Lower leg skin (tissue), 4 donors: ENCODE results near the gene SUMO2. TPM values are rescaled to one million over a fixed set of nuclear protein-coding genes. Genes with fewer than 3 reads are reported as not detected.
"Not testable (repeated sequence)": the region's sequence is repeated elsewhere in the genome, so short reads cannot be mapped to it uniquely, and the experiment has no call there.

Experiments used
- DNase-seq, 2 donors: peaks; one replicate each; pipeline ENCODE4 v3.0.0-alpha.2; 2019; ENCODE audit warnings: low spot score in 2 of 2
- H3K4me3 ChIP-seq: fragments of 200-600 bp; sonication (generic); 2 replicates; pipeline ENCODE4 v1.5.1; 2017; ENCODE audit warnings: mild to moderate bottlenecking, low read depth; ENCODE audit not compliant: poor library complexity, severe bottlenecking
- CTCF ChIP-seq, 3 donors: fragments of 450-650 bp; IDR thresholded peaks; one replicate each; pipeline ENCODE4 v1.5.1; 2016; ENCODE audit warnings: antibody characterized with exemption in 3 of 3, mild to moderate bottlenecking in 3 of 3, moderate library complexity in 2 of 3
- POLR2A ChIP-seq, 2 donors: fragments of 450-650 bp; IDR thresholded peaks; one replicate each; pipeline ENCODE4 v1.6.1; 2016 to 2017; ENCODE audit warnings: antibody characterized with exemption in 2 of 2, mild to moderate bottlenecking in 1 of 2, moderate library complexity in 1 of 2
- WGBS, 2 donors: methylation state at CpG; one replicate each; pipeline ENCODE4 v1.1.5; 2018; 5-methylcytosine and 5-hydroxymethylcytosine counted together
- intact Hi-C: fragments of 100-400 bp; cut with DNase I; formaldehyde crosslinking; loops from one replicate; pipeline ENCODE4 v1.15.0; 2023; ENCODE audit warnings: low total_unique reads
- total RNA-seq, 4 donors: library from RNA; depleted of rRNA; stranded (reverse); fragments of >200 nt; gene quantifications; one replicate each; pipeline ENCODE4 v1.1.0, GENCODE V29; 2016

Gene SUMO2
- total RNA-seq, 4 donors from 2014 or later, result 59.8 to 75.6 (median 68.2) TPM

DNA sequence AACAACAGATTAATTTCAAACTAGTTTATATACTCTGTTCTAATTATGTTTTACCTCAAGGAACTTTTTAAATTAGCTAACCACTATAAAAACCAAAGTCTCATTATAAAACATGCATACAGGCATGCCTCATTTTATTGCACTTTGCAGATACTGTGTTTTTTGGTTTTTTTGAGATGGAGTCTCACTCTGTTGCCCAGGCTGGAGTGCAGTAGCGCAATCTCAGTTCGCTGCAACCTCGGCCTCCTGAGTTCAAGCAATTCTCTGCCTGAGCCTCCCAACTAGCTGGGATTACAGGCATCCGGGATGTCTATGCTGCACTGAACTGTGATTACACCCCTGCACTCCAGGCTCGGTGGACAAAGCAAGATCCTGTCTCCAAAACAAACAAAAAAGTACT, 19.7 kb downstream of the SUMO2 start:
- no peak overlapping the region for H3K4me3 ChIP-seq
- no peak for TF ChIP-seq POLR2A (IDR thresholded peaks at IDR 0.05)
- no peak for TF ChIP-seq CTCF (IDR thresholded peaks at IDR 0.05)
- WGBS, 2 donors, result 92 to 96% methylated on average over 5 of the region's 5 CpGs
- no peak for DNase-seq
- intact Hi-C loops, result no loop called here

DNA sequence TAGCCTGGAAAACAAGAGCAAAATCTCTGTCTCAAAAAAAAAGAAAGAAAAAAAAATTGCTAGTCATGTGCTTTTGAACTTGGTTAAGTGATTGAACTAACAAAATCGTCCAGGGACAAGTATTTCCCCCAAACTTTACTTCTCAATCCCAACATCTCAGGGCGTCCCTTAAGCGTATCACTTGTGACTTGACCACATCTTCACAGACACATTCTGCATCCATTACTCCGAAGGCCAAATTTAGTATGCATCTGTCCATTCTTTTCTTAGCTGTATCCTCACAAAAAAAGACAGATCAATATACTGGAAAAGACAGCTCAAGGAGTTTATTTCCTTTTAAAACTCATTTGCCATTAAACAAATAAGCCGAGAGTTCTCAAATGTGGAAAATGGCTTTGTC, 22.5 kb downstream of the SUMO2 start:
- intact Hi-C loops, result no loop called here
- TF ChIP-seq CTCF (IDR thresholded peaks at IDR 0.05), result no peak
- no peak for TF ChIP-seq POLR2A (IDR thresholded peaks at IDR 0.05)
- no peak for DNase-seq
- no peak overlapping the region for H3K4me3 ChIP-seq
- WGBS, 2 donors, result 92% methylated on average over 5 of the region's 5 CpGs

- intact Hi-C loops, result no loop called here
- WGBS, 2 donors, result 79 to 86% methylated on average over 4 of the region's 4 CpGs
- no peak overlapping the region for H3K4me3 ChIP-seq
- TF ChIP-seq POLR2A (IDR thresholded peaks at IDR 0.05) (no peak), CTCF (IDR thresholded peaks at IDR 0.05) (no peak)
- no peak for DNase-seq
Measured at GRCh38 chr17:75159196-75160031, 23.3 kb downstream of the SUMO2 start.

GRCh38 chr17:75158480-75158879, 24.3 kb downstream of the SUMO2 start:
- intact Hi-C loops, DNase-seq, H3K4me3 ChIP-seq: not testable (repeated sequence)
- WGBS, 2 donors, result 82 to 89% methylated on average over 8 of the region's 8 CpGs

DNA sequence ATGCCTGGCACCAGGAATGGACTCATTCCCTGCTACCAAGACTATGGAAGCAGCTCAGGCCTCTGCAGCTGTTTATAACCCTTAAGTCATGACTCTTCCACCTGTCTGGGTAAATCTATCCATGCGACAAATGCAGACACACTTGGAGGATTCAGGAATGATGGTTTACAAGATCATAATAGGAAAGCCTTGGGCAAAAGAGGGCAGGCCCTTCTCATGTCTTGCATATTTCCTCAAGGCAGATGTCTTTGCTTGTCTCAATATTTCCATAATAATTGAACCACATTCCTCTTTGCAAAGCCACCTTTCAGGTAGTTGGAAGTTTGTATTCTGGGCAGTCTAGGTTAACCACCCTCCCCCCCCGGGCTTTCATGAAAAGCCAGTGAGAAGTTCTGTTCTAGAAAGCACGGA, 27.6 kb downstream of the SUMO2 start:
- TF ChIP-seq CTCF (IDR thresholded peaks at IDR 0.05) (no peak), POLR2A (IDR thresholded peaks at IDR 0.05) (no peak)
- intact Hi-C loops, result no loop called here
- WGBS, 2 donors, result 47 to 59% methylated on average over 3 of the region's 3 CpGs
- no peak overlapping the region for H3K4me3 ChIP-seq
- no peak for DNase-seq

DNA sequence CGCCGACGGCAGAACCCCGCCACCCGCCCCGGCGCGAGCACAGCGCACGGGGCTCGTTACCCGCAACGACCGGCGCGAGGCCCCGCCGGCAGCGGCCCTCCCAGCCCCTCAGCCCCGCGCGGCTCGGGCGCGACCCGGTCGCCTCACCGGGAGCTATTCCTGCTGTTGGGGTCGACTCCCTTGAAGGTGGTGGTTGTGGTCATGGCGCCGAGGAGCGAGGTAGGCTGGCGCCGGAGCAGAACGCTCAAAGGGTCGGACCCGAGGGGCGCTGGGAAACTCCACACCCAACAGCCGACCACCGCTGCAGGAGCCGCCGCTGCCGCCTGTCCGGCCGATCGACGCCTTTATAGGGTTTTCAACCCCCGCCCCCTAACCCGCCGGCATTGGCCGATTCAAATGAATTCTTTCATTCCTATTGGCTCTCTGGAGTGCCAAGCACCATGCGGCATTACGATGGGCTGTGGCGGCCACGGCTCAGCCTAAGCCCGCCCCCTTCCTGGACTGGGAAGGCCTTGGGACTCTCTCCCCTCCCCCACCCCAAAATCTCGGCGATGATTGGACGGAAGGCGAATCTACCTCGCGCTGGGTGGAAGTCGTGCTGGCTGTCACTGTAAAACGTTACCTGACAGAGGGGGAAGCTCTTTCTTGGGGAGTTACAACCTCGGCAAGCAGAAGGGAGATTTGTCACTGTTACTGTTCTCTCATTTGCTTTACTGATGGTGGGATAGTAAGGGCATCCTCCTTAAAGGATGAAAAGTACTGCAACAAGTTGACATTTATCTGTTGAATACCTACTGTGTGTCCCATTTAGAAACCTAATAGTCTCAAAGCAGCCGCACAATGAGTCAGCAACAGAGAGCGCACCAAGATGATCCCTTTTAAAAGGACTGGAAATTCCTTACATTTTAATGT, 28.3 kb downstream of the SUMO2 start, which contains the start of gene JPT1:
Gene JPT1, minus strand, starts transcription at position 318 of the 912 bp plus-strand sequence. Its CDS starts 115 bp downstream, at position 203.
- WGBS, 2 donors, result 2 to 3% methylated on average over 32 to 42 of the region's 67 CpGs
- H3K4me3 ChIP-seq, result peak within 1 kb of the TSS; percentile 82
- peak in 1 of 2 donors; percentile 83 for TF ChIP-seq POLR2A (IDR thresholded peaks at IDR 0.05)
- TF ChIP-seq CTCF (IDR thresholded peaks at IDR 0.05), result no peak
- intact Hi-C loops, result no loop called here
- DNase-seq, result peak; percentile 99
